HG03565 (cell line): ENCODE data around the gene R3HDM2.
"Not testable (repeated sequence)": the region's sequence is repeated elsewhere in the genome, so short reads cannot be mapped to it uniquely, and the experiment has no call there.

Experiments used
- ATAC-seq: cut with Tn5 transposase; IDR thresholded peaks from one replicate; pipeline ENCODE4 v1.9.1; 2021; ENCODE audit warnings: mild to moderate bottlenecking, moderate library complexity; ENCODE audit not compliant: unreplicated experiment

R3HDM2 gene

GRCh38 chr12:57276233-57276632, 154.6 kb downstream of the R3HDM2 start:
- not testable (repeated sequence) for ATAC-seq

- ATAC-seq: no peak
Observed at GRCh38 chr12:57273516-57273915, 157.3 kb downstream of the R3HDM2 start.

DNA sequence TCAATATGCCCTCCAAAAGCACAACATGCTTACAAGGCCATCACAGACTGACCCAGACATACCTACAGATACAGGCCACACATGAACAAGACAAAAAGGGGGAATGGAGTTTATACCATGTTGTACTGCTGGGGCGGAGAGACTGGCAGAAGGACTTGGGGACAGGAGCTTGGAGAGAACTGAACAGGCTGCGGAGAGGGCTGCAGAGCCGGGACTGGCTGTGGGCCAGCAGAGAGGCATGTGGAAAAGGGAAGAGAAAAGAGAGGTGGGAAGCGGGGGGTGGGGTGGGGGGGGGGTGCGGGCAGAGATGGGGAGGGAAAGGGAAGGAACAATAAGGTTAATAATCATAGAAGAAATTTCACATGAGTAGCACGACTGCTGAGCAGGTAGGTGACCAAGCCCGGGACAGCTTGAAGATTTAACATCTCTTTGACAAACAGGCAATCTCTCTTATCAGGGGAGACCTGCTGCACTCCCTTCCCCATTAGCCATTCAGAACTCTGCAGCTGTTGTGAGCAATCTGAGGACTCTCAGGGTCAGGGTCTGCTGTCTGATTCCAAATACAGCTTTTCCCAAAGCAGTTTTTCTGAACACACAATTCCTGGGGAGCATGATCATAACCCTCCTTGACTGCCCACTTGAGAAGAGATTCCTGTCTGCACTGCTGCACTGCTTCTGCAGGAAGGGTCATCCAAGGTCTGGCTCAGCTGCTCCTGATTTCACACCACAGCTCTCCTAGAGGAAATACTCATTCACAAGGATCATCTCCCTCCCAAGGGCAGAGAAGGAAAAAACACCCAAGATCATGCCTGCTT, 158.3 kb downstream of the R3HDM2 start:
- ATAC-seq: no peak

- ATAC-seq: no peak
Observed at GRCh38 chr12:57270966-57271470, 159.8 kb downstream of the R3HDM2 start.

DNA sequence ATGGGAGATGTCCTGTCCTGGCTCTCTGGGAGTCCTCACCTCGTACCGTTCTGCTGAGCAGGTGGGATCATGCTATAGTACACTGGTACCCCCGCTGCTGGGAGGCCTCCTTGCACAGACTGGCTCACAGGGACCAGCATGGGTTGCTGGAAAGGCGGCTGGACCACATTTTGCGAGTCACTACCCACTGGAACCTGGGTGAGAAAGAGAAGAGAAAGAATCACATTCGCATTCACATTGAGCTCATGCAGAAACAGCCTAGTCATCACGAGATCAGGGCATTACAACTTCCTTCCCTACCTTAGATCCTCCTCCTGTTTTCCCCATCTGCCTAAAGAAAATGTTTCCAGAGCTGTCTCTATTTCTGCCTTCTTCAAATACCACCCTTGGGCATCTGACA, 162.6 kb downstream of the R3HDM2 start:
- no peak for ATAC-seq

- no peak for ATAC-seq
Observed at GRCh38 chr12:57266681-57267080, 164.2 kb downstream of the R3HDM2 start.

DNA sequence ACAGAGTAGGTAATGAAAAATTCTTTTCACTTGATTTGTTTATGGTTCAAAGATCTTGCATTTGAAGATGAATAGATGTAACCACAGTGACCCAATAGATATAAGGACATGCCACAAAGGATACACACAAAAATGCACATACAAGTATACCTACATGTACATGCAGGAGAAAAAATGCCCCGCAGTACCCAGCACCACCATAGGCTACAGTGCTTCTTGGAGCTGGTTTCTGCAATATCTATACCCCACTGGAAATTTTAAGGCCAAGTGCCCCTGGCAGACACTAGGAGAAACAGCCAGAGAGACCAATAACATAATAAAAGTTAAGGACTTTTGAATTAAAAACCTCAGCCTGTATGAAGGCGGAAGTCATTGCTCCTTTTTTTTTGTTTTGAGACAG, 167.7 kb downstream of the R3HDM2 start:
- no peak for ATAC-seq

- no peak for ATAC-seq
Observed at GRCh38 chr12:57262126-57262822, 168.6 kb downstream of the R3HDM2 start.

GRCh38 chr12:57261428-57261865, 169.4 kb downstream of the R3HDM2 start:
- no peak for ATAC-seq

DNA sequence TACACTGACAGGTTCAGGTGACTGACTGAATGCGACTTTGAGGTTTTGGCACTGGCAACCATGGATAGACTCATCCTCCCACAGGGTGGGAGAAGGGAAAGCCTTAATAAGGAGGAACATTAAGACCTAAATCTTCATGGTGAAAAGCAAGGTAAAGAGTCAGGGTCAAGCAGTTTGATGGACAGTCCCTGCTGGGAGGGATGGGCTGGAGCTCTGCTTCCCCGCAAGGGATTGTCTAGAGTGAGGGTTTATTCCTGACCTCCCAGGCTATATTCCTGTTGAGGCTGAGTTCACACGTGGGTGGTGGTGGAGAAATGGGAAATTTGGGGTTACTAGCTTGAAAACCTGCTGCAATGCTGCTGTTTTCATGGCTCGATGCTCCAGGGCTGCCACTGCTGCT, 170.5 kb downstream of the R3HDM2 start:
- ATAC-seq: no peak

GRCh38 chr12:57258977-57259970, 171.6 kb downstream of the R3HDM2 start:
- no peak for ATAC-seq

DNA sequence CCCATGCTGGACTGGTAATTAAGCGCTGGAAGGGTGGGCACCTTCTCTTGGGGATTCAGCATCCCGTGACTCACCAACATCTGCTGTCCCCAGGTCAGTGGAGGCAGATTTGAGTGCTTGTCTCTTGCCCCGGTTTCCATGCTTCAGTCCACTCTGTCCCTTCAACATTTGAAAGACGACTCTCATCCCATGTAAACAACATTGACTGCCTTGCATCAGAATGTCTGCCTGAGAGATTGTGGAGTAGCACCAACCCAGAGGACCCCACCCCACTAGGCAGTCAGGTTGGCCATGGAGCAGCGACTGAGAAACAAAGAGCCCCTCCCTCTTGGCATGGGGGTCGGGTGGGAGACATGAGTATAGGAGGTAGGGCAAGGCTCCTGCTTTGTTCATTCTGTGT, 174.9 kb downstream of the R3HDM2 start:
- no peak for ATAC-seq

DNA sequence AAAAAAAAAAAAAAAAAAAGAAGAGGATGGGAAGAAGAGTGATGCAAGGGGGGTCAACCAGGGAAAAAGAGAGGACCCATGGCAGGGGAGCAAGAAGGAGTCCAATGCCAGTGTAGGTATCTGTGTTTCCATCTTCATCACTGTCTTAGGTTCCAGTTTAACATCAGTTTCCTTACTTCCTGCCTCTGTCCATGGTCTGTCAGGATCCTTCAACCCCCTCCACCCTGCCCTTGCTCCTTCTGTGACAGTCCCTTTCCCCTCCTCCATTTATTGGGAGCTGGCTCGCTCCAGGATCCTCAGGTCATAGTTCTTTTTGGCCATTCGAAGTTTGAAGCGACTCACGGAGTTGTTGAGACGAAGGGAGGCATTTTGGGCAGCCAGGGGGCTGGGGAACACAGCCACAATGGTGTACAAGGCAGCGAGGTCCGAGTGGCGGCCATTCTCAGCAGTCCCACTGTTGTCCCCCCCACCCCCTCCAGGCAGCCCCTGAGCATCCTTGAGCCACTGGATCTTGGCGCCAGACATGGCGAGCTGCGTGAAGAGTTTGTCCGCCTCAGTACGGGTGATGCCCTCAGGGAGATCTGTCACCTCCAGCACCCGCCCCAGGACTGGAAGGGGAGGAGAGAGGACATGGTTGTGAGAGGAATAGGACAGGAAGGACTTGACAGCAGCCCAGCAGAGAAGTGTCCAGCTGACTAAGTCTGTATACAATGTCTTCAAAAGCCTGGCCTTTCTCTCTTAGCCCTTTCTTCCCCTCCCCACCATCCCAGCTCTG, 176.2 kb downstream of the R3HDM2 start:
- no peak for ATAC-seq

- ATAC-seq: no peak
Observed at GRCh38 chr12:57250956-57251355, 179.9 kb downstream of the R3HDM2 start, which contains the start of gene STAC3. Gene STAC3, minus strand, starts transcription at chr12:57251187. Its CDS starts 1,551 bp downstream, at chr12:57249636.

DNA sequence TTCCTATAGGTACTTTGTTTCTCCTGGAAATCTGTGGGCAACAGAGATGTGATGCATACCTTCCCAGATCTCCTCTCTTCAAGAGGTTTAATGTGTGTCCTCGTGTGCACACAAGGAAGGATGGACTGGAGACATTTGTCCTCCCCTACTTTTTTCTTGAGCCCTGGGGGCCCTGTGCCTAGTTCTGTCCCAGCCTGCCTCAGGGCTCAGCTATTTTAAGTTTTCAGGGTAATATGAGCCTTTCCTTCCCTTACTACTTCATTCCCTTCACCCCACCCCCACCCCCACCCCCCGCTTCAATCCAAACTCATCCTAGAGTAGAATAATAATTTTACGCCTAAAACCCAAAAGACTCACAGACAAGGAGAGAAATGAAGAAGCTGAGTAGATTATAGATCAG, 180.3 kb downstream of the R3HDM2 start:
- no peak for ATAC-seq

- ATAC-seq: no peak
Observed at GRCh38 chr12:57248934-57249742, 181.7 kb downstream of the R3HDM2 start.

DNA sequence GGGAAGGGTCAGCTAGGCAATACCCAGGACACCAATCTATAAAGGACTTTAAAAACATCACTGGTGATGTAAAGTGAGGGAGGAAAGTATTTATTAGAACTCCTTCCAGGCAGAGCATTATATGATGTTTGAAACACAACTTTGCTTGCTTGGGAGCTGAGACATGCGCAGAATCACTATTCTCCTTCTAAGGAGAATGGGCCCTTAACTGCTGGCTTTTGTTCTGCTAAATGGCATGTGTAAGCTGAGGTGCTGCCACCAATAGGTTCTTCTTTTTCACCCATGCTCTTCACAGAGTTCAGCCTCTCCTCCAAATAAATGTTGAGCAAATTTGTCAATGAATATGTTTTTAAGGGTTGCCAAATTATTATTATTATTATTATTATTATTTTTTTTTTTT, 183.8 kb downstream of the R3HDM2 start:
- ATAC-seq: no peak

DNA sequence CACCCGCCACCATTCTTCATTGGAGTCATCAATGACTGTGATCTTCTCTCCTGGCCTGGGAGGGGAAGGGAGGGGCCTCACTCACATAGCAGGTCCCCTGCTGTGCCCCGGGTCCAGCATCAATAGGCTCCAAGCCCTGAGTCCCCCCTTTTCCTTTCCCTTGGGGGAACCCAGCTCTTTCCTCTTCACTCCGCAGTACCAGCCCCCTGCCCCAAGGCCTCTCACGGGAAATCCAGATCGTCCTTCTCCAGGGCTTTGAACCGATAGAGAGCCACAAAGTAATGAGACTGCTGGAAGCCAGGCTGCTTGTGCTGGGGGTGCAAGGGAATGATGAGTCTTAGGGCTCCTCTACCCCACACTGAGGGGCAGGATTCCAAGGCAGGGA, 186.5 kb downstream of the R3HDM2 start:
- no peak for ATAC-seq
